ENCODE results near the gene ABCC1.

DNA sequence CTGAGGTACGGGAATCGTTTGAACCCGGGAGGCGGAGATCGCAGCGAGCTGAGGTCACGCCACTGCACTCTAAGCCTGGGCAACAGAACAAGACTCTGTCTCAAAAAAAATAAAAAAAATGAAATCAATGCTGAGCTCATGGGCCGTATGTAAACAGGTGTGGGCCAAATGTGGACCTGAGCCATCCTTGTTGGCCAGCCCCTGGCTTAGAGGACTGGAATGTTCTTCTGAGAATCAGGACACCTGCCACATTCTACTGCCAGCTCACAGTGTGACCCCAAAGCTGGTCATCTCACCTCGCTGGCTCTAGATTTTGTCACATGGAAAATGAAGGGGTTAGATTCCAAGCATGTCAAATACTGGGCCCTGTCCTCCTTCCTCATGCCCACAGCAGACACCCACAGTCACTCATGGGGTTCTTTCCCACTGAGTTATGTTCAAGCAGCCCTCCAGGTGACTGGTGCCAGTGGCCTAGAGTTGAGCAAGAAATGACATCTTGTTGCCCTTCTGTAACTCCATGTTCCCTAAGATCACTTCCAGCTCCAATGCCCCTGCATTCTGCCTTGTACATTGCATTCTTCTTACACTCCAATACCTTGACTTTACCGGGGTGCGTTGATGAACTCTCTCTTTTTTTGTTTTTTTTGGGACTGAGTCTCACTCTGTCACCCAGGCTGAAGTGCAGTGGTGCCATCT, 110.6 kb downstream of the ABCC1 start:
- TF ChIP-seq CTCF (conservative IDR thresholded peaks at IDR 0.05; ENCODE audit: low read depth, low read length) = no peak
- TF ChIP-seq, protein P1, sequence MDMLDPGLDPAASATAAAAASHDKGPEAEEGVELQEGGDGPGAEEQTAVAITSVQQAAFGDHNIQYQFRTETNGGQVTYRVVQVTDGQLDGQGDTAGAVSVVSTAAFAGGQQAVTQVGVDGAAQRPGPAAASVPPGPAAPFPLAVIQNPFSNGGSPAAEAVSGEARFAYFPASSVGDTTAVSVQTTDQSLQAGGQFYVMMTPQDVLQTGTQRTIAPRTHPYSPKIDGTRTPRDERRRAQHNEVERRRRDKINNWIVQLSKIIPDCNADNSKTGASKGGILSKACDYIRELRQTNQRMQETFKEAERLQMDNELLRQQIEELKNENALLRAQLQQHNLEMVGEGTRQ (IDR thresholded peaks at IDR 0.05; ENCODE audit: low read depth, low read length) = no peak
- TF ChIP-seq RAD21 (IDR thresholded peaks at IDR 0.05; ENCODE audit: low read length) = no peak
- no peak for TF ChIP-seq POLR2A (IDR thresholded peaks at IDR 0.05; ENCODE audit: low read depth, low read length)
- no peak for TF ChIP-seq MXI1 (IDR thresholded peaks at IDR 0.05; ENCODE audit: borderline replicate concordance, low read depth, low read length)
- no peak for TF ChIP-seq RCOR1 (IDR thresholded peaks at IDR 0.05; ENCODE audit: insufficient replicate concordance, low read length)
- TF ChIP-seq FOS (IDR thresholded peaks at IDR 0.05; ENCODE audit: low read depth, low read length) = no peak
- TF ChIP-seq CEBPB (IDR thresholded peaks at IDR 0.05; ENCODE audit: low read depth, low read length) = no peak
- TF ChIP-seq BHLHE40 (IDR thresholded peaks at IDR 0.05; ENCODE audit: low read depth, low read length) = no peak
- TF ChIP-seq RFX5 (IDR thresholded peaks at IDR 0.05; ENCODE audit: low read depth, low read length) = no peak
- TF ChIP-seq MAFK (IDR thresholded peaks at IDR 0.05; ENCODE audit: low read depth, low read length) = no peak

Data from IMR-90 (cell line).